ENCODE results near the gene NAGPA. TPM values are rescaled to one million over a fixed set of nuclear protein-coding genes. Genes with fewer than 3 reads are reported as not detected.

Gene NAGPA
- total and polyA plus RNA-seq, 2 donors from 2014 or later, result 13.8 to 14.5 TPM

- no peaks in the 10 kb centered on the region for H3K9me3 ChIP-seq (ENCODE audit: control insufficient read depth in 2 of 3, insufficient read depth in 1 of 3, low read length in 3 of 3)
- H3K4me3 ChIP-seq (ENCODE audit: low read length in 3 of 3), result no peak overlapping the region
- FAIRE-seq, result no peak
- intact Hi-C loops (cut with DNase I), result no loop called here
- H3K27me3 ChIP-seq (ENCODE audit: control insufficient read depth, insufficient read depth, low read length), result peaks cover 7% of the 10 kb centered on the region
- H3K4me1 ChIP-seq (ENCODE audit: control insufficient read depth in 2 of 3, insufficient read depth in 2 of 3, low read depth in 1 of 3, low read length in 3 of 3), result no peaks in the 10 kb centered on the region
- no peak overlapping the region for H3K9ac ChIP-seq (ENCODE audit: low read length in 3 of 3)
- H3K27ac ChIP-seq (ENCODE audit: low read depth in 2 of 2, low read length in 2 of 2), result no peak overlapping the region
- DNase-seq, result peak in 1 of 5 donors; percentile 10
- H3K36me3 ChIP-seq (ENCODE audit: control insufficient read depth in 2 of 3, insufficient read depth in 3 of 3, low read length in 3 of 3), result no peaks in the 10 kb centered on the region
- TF ChIP-seq CTCF (IDR thresholded peaks at IDR 0.05; ENCODE audit: borderline replicate concordance, extremely low read depth, insufficient read depth), result no peak
Measured at GRCh38 chr16:4989391-4990006, 44.2 kb downstream of the NAGPA start.

- intact Hi-C loops (cut with DNase I), result no loop called here
Measured at GRCh38 chr16:4988647-4989046, 45.1 kb downstream of the NAGPA start.

GRCh38 chr16:4987580-4988374 lies 46.0 kb downstream of the NAGPA start:
- FAIRE-seq (no peak), DNase-seq (peak in 4 of 5 donors; percentile 7 to 66 (median 38))
- TF ChIP-seq CTCF (IDR thresholded peaks at IDR 0.05; ENCODE audit: borderline replicate concordance, extremely low read depth, insufficient read depth), result no peak
- no peaks in the 10 kb centered on the region for H3K4me1 ChIP-seq (ENCODE audit: control insufficient read depth in 2 of 3, insufficient read depth in 2 of 3, low read depth in 1 of 3, low read length in 3 of 3)
- peaks cover 7% of the 10 kb centered on the region for H3K27me3 ChIP-seq (ENCODE audit: control insufficient read depth, insufficient read depth, low read length)
- no peaks in the 10 kb centered on the region for H3K9me3 ChIP-seq (ENCODE audit: control insufficient read depth in 2 of 3, insufficient read depth in 1 of 3, low read length in 3 of 3)
- H3K36me3 ChIP-seq (ENCODE audit: control insufficient read depth in 2 of 3, insufficient read depth in 3 of 3, low read length in 3 of 3), result no peaks in the 10 kb centered on the region
- H3K4me3 ChIP-seq (ENCODE audit: low read length in 3 of 3), result no peak overlapping the region
- intact Hi-C loops (cut with DNase I), result no loop called here
- no peak overlapping the region for H3K9ac ChIP-seq (ENCODE audit: low read length in 3 of 3)
- H3K27ac ChIP-seq (ENCODE audit: low read depth in 2 of 2, low read length in 2 of 2), result no peak overlapping the region

More at GRCh38 chr16:4988647-4989046, 45.1 kb downstream of the NAGPA start:
- Histone ChIP-seq H3K27ac (ENCODE audit: low read depth in 2 of 2, low read length in 2 of 2) (no peak overlapping the region), H3K9ac (ENCODE audit: low read length in 3 of 3) (no peak overlapping the region), H3K36me3 (ENCODE audit: control insufficient read depth in 2 of 3, insufficient read depth in 3 of 3, low read length in 3 of 3) (no peaks in the 10 kb centered on the region), H3K9me3 (ENCODE audit: control insufficient read depth in 2 of 3, insufficient read depth in 1 of 3, low read length in 3 of 3) (no peaks in the 10 kb centered on the region), H3K27me3 (ENCODE audit: control insufficient read depth, insufficient read depth, low read length) (peaks cover 7% of the 10 kb centered on the region), H3K4me1 (ENCODE audit: control insufficient read depth in 2 of 3, insufficient read depth in 2 of 3, low read depth in 1 of 3, low read length in 3 of 3) (no peaks in the 10 kb centered on the region), H3K4me3 (ENCODE audit: low read length in 3 of 3) (no peak overlapping the region)
- no peak for TF ChIP-seq CTCF (IDR thresholded peaks at IDR 0.05; ENCODE audit: borderline replicate concordance, extremely low read depth, insufficient read depth)
- DNase-seq (peak in 1 of 5 donors; percentile 26), FAIRE-seq (no peak)

All from kidney (tissue), 14 donors.